Measurements from ENCODE around the gene SSTR3. TPM values are rescaled to one million over a fixed set of nuclear protein-coding genes. Genes with fewer than 3 reads are reported as not detected.

Gene SSTR3
- total and polyA plus RNA-seq, 10 of the 15 experiments (the other 5 are each of a cell fraction or from before 2014, with no cell fraction given): 0.03 to 4.5 (median 2.4) TPM

GRCh38 chr22:37167176-37167980 lies 44.9 kb downstream of the SSTR3 start:
- in situ Hi-C loops (cut with MboI) (no loop called here), intact Hi-C loops (cut with micrococcal nuclease; ENCODE audit: unreplicated experiment) (no loop called here)
- ChIA-PET SMC1A (ENCODE audit: uncharacterized antibody, unreplicated experiment) (interaction anchor here (1.1 to 9.6 kb wide), 5 partner anchors 17 to 48 kb away, joined by 3 to 203 read pairs (median 17); partner anchors contain the start of gene IL2RB), CTCF (interaction anchor here (0.7 to 4.5 kb wide), 15 partner anchors 10 to 164 kb away, joined by 3 to 53 read pairs (median 5); no protein-coding TSS in a partner anchor), POLR2A (interaction anchor here (0.5 to 8.3 kb wide), 5 partner anchors 10 to 131 kb away, joined by 3 to 128 read pairs (median 4); partner anchors contain the start of gene IL2RB), RAD21 (ENCODE audit: unreplicated experiment) (interaction anchor here (0.8 to 8.1 kb wide), 9 partner anchors 10 to 116 kb away, joined by 3 to 99 read pairs (median 4); partner anchors contain the start of genes IL2RB and KCTD17)
- DNase-seq (ENCODE audit: low read depth, low spot score) (no peak), ATAC-seq (no peak), FAIRE-seq (no peak)
- H3K4me2 ChIP-seq (ENCODE audit: control insufficient read depth, insufficient read depth): peak overlapping the region; percentile 50
- 0 out of 2 replicates have a peak overlapping the region, but pooled peaks have one; percentile 22 for H3K4me3 ChIP-seq
- no peak overlapping the region for H2AFZ ChIP-seq (ENCODE audit: control insufficient read depth, low read depth, low read length)
- H3K9ac ChIP-seq (ENCODE audit: control insufficient read depth, insufficient read depth, low read length): no peak overlapping the region; the same call in 1 of the 2 replicates
- H3K79me2 ChIP-seq (ENCODE audit: control insufficient read depth, insufficient read depth, low read length): no peaks in the 10 kb centered on the region
- no peaks in the 10 kb centered on the region for H4K20me1 ChIP-seq (ENCODE audit: control insufficient read depth, insufficient read depth)
- H3K27me3 ChIP-seq (replicated peaks in 1 of 2; ENCODE audit: control insufficient read depth in 2 of 2, insufficient read depth in 2 of 2, low read length in 1 of 2): no peaks in the 10 kb centered on the region
- TF ChIP-seq JUNB (IDR thresholded peaks at IDR 0.05): no peak
- TF ChIP-seq BHLHE40 (IDR thresholded peaks at IDR 0.05; ENCODE audit: borderline replicate concordance in 1 of 2, low read depth in 2 of 2, low read length in 1 of 2): no peak
- no peak for TF ChIP-seq IRF4 (IDR thresholded peaks at IDR 0.05; ENCODE audit: low read depth, low read length)
- no peak for TF ChIP-seq ZNF207 (IDR thresholded peaks at IDR 0.05; ENCODE audit: borderline replicate concordance)
- TF ChIP-seq E4F1 (IDR thresholded peaks at IDR 0.05; ENCODE audit: borderline replicate concordance, partially characterized antibody): no peak
- TF ChIP-seq CEBPB (IDR thresholded peaks at IDR 0.05; ENCODE audit: borderline replicate concordance in 1 of 2, low read depth in 2 of 2, low read length in 2 of 2): no peak
- TF ChIP-seq ZNF24 (IDR thresholded peaks at IDR 0.05): no peak
- no peak for TF ChIP-seq SIX5 (IDR thresholded peaks at IDR 0.05; ENCODE audit: low read depth, low read length, severe bottlenecking)
- no peak for TF ChIP-seq MEF2A (IDR thresholded peaks at IDR 0.05; ENCODE audit: insufficient read depth, low read depth, low read length)
- no peak for TF ChIP-seq TCF12 (IDR thresholded peaks at IDR 0.05; ENCODE audit: low read depth, low read length)
- peak overlapping the region; percentile 4; the same call in 1 of the 2 replicates for H3K27ac ChIP-seq (ENCODE audit: control insufficient read depth, insufficient read depth)
- WGBS (ENCODE audit: insufficient coverage, insufficient replicate concordance, low lambda C conversion rate, missing lambda C conversion rate): 68% methylated on average over 16 of the region's 17 CpGs
- no peaks in the 10 kb centered on the region for H3K36me3 ChIP-seq (ENCODE audit: control insufficient read depth in 2 of 2, insufficient read depth in 2 of 2, low read length in 1 of 2)
- H3K9me3 ChIP-seq (replicated peaks; ENCODE audit: control insufficient read depth, insufficient read depth, low read length): no peaks in the 10 kb centered on the region; the same call in 2 of the 3 replicates
- BruUV-seq (replicated peaks): no TSS peak
- peaks cover 56% of the 10 kb centered on the region for H3K4me1 ChIP-seq (ENCODE audit: control insufficient read depth, insufficient read depth, low read length)

All from GM12878 (cell line).